Neuronal stem cell (in vitro differentiated cells): ENCODE data around the gene RCVRN.

Experiments
- DNase-seq: peaks from one replicate; pipeline ENCODE4 v3.0.0-alpha.2; 2013; ENCODE audit warnings: low spot score
- H2AFZ ChIP-seq: one replicate; pipeline ENCODE4 v1.6.1; 2013; ENCODE audit warnings: mild to moderate bottlenecking, low read length, inconsistent platforms
- H2AK5ac ChIP-seq: 2 replicates; pipeline ENCODE4 v1.6.1; 2013; ENCODE audit warnings: low read depth, mild to moderate bottlenecking, inconsistent platforms, low read length, moderate library complexity, mixed read lengths
- H2BK120ac ChIP-seq: 2 replicates; pipeline ENCODE4 v1.6.1; 2013; ENCODE audit warnings: low read depth, mild to moderate bottlenecking, inconsistent platforms, low read length, moderate library complexity, mixed read lengths
- H2BK12ac ChIP-seq: one replicate; pipeline ENCODE4 v1.6.1; 2013; ENCODE audit warnings: low read length, inconsistent platforms
- H2BK15ac ChIP-seq: 2 replicates; pipeline ENCODE4 v1.6.1; 2013; ENCODE audit warnings: mild to moderate bottlenecking, low read length, inconsistent platforms, mixed read lengths
- H2BK5ac ChIP-seq: one replicate; pipeline ENCODE4 v1.6.1; 2013; ENCODE audit warnings: inconsistent platforms, mild to moderate bottlenecking, low read length, moderate library complexity
- H3K14ac ChIP-seq: one replicate; pipeline ENCODE4 v1.6.1; 2013; ENCODE audit warnings: low read length, inconsistent platforms
- H3K18ac ChIP-seq: 2 replicates; pipeline ENCODE4 v1.6.1; 2013; ENCODE audit warnings: low read length, inconsistent platforms
- H3K23ac ChIP-seq: 2 replicates; pipeline ENCODE4 v1.6.1; 2013; ENCODE audit warnings: low read depth, mild to moderate bottlenecking, mixed read lengths, low read length, inconsistent platforms; ENCODE audit not compliant: poor library complexity
- H3K27ac ChIP-seq: replicated peaks from 3 replicates; pipeline ENCODE4 v1.5.1; 2013; ENCODE audit warnings: low read length, inconsistent platforms
- H3K27me3 ChIP-seq, 3 experiments: 2 replicates each; pipeline ENCODE4 v1.6.1; 2013; ENCODE audit warnings: low read length in 3 of 3, mild to moderate bottlenecking in 2 of 3, inconsistent platforms in 1 of 3, low read depth in 1 of 3, mixed read lengths in 1 of 3, moderate library complexity in 1 of 3; ENCODE audit not compliant: control insufficient read depth in 3 of 3, insufficient read depth in 3 of 3
- H3K36me3 ChIP-seq, 2 donors: replicated peaks in 1 of 2; 2 replicates each; pipeline ENCODE4 v1.6.1; 2013; ENCODE audit warnings: low read length in 2 of 2; ENCODE audit not compliant: control insufficient read depth in 2 of 2, insufficient read depth in 2 of 2
- H3K4ac ChIP-seq: 2 replicates; pipeline ENCODE4 v1.6.1; 2013; ENCODE audit warnings: inconsistent platforms, mild to moderate bottlenecking, low read length, moderate library complexity
- H3K4me1 ChIP-seq, 2 donors: 1 replicate in 1 of 2; 2 replicates in 1 of 2; pipeline ENCODE4 v1.6.1; 2013; ENCODE audit warnings: low read length in 2 of 2, low read depth in 1 of 2; ENCODE audit not compliant: control insufficient read depth in 2 of 2, insufficient read depth in 1 of 2
- H3K4me2 ChIP-seq: one replicate; pipeline ENCODE4 v1.6.1; 2013; ENCODE audit warnings: mild to moderate bottlenecking, low read length, inconsistent platforms; ENCODE audit not compliant: insufficient read depth, poor library complexity, severe bottlenecking
- H3K4me3 ChIP-seq, 2 donors: 2 replicates each; pipeline ENCODE4 v1.5.1; 2013; ENCODE audit warnings: low read length in 2 of 2, mild to moderate bottlenecking in 2 of 2, inconsistent platforms in 1 of 2, moderate library complexity in 1 of 2
- H3K79me1 ChIP-seq: one replicate; pipeline ENCODE4 v1.6.1; 2013; ENCODE audit warnings: low read depth, mild to moderate bottlenecking, inconsistent platforms, low read length, moderate library complexity
- H3K9ac ChIP-seq: one replicate; pipeline ENCODE4 v1.6.1; 2013; ENCODE audit warnings: mild to moderate bottlenecking, low read depth, low read length, inconsistent platforms; ENCODE audit not compliant: poor library complexity
- H3K9me3 ChIP-seq, 2 donors: replicated peaks in 1 of 2; 2 replicates each; pipeline versions ENCODE3 to v1.6.1; 2013; ENCODE audit warnings: low read length in 2 of 2, mild to moderate bottlenecking in 2 of 2, inconsistent platforms in 1 of 2, low read depth in 1 of 2, mixed read lengths in 1 of 2, moderate library complexity in 1 of 2; ENCODE audit not compliant: control insufficient read depth in 2 of 2, insufficient read depth in 1 of 2
- H4K8ac ChIP-seq: one replicate; pipeline ENCODE4 v1.6.1; 2013; ENCODE audit warnings: low read depth, mild to moderate bottlenecking, inconsistent platforms, low read length, moderate library complexity
- H4K91ac ChIP-seq: one replicate; pipeline ENCODE4 v1.6.1; 2013; ENCODE audit warnings: low read length, low read depth, mild to moderate bottlenecking, inconsistent platforms; ENCODE audit not compliant: poor library complexity
- WGBS, 2 donors: extraction: QIAGEN DNeasy Blood & Tissue Kit; methylation state at CpG; one replicate each; pipeline ENCODE4 v1.1.7; 2013; ENCODE audit warnings: missing lambda C conversion rate in 2 of 2, mixed read lengths in 1 of 2; ENCODE audit not compliant: insufficient read length in 2 of 2, insufficient replicate concordance in 1 of 2; ENCODE audit errors: extremely low coverage in 2 of 2; 5-methylcytosine and 5-hydroxymethylcytosine counted together

Gene RCVRN

DNA sequence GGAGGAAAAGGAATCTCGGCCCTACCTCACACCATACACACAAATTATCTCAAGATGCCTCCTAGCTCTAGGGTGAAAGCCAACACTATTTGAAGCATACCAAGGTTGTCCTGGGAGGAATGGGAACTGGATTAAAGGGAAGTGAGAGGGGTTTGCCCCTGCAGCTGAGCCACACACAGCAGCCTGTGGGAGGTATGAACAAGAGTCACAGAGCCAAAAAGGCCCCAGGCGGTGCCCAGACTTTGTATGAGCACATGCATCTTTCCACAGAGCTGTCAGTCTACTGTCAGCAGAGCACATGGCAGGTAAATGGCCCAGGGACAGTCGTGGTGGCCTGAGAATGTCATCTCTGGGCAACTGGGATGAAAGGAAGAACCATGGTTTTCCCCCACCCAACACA lies 31.0 kb upstream of the RCVRN start:
- no peak overlapping the region for H2BK15ac ChIP-seq
- H3K27me3 ChIP-seq: no peaks in the 10 kb centered on the region
- no peak overlapping the region for H2BK5ac ChIP-seq
- no peak overlapping the region for H3K27ac ChIP-seq
- H4K8ac ChIP-seq: no peak overlapping the region
- H3K4ac ChIP-seq: no peak overlapping the region
- H3K14ac ChIP-seq: no peak overlapping the region
- H2AFZ ChIP-seq: no peak overlapping the region
- H3K18ac ChIP-seq: no peak overlapping the region
- no peak for DNase-seq
- H3K9me3 ChIP-seq: no peaks in the 10 kb centered on the region
- H4K91ac ChIP-seq: no peak overlapping the region
- no CpG with 5 or more reads among the region's 3 CpGs for whole genome bisulfite sequencing, 2 donors
- H2BK12ac ChIP-seq: no peak overlapping the region
- H3K36me3 ChIP-seq: peaks cover 0 to 2% of the 10 kb centered on the region in 2 donors
- H3K4me1 ChIP-seq: peaks cover 0 to 6% of the 10 kb centered on the region in 2 donors
- H3K9ac ChIP-seq: no peak overlapping the region
- H2BK120ac ChIP-seq: no peak overlapping the region
- H3K23ac ChIP-seq: no peak overlapping the region
- H3K4me3 ChIP-seq: no peak overlapping the region
- no peak overlapping the region for H3K4me2 ChIP-seq
- no peaks in the 10 kb centered on the region for H3K79me1 ChIP-seq
- H2AK5ac ChIP-seq: no peak overlapping the region

DNA sequence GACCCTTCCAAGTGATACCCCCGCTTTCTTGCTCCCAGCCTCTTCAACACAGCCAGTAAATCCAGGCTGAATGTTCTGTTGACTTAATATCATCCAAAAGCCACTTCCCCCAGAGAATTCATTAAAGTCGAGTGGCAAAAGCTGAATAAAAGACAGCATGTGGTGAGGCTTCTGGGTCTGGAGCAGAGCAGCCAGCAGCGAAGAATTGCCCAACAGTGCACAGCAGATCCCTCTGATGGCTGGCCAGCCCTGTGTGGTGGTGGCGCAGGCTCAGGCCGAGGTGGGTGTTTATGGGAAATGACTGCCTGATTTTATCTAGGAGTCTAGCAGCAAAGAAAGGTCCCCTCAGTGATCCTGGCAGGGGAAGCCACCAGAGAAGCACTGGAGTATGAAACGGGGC lies 30.3 kb upstream of the RCVRN start:
- Histone ChIP-seq H3K4me3 (no peak overlapping the region), H2BK15ac (no peak overlapping the region), H3K4ac (no peak overlapping the region), H4K91ac (no peak overlapping the region), H3K36me3 (peaks cover 0 to 2% of the 10 kb centered on the region in 2 donors), H3K27me3 (no peaks in the 10 kb centered on the region), H3K79me1 (no peaks in the 10 kb centered on the region), H2BK120ac (no peak overlapping the region), H3K23ac (no peak overlapping the region), H3K9me3 (no peaks in the 10 kb centered on the region), H2AK5ac (no peak overlapping the region), H3K14ac (peak overlapping the region; percentile 32), H2BK5ac (no peak overlapping the region), H4K8ac (no peak overlapping the region), H3K9ac (no peak overlapping the region), H3K18ac (no peak overlapping the region), H3K4me1 (peaks cover 0 to 7% of the 10 kb centered on the region in 2 donors), H2BK12ac (no peak overlapping the region), H2AFZ (no peak overlapping the region), H3K4me2 (no peak overlapping the region), H3K27ac (no peak overlapping the region)
- WGBS, 2 donors: no CpG with 5 or more reads among the region's 6 CpGs
- DNase-seq: no peak

DNA sequence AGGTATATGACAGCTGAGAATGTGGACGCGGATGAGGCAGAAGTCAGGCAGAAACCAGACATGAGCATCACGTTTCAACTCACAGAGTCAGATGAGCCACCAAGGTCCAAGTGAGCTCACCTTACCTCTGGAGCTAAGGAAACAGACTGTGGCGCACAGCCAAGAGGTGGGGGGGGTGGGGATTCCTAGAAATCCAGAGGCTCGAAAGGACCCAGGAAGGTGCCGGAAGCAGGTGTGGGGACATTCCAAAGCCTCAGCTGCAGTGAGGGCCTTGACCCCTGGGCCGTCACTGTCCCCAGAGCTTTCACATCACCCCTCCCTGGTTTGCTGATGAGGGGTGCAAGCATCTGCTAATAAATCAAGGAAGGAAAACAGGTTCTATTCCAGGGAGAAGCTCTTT lies 29.3 kb upstream of the RCVRN start:
- no peak overlapping the region for H3K14ac ChIP-seq
- no peak overlapping the region for H2BK15ac ChIP-seq
- no peak overlapping the region for H3K4ac ChIP-seq
- H3K36me3 ChIP-seq: peaks cover 0 to 2% of the 10 kb centered on the region in 2 donors
- no peak overlapping the region for H3K4me2 ChIP-seq
- no peaks in the 10 kb centered on the region for H3K27me3 ChIP-seq
- WGBS, 2 donors: no CpG with 5 or more reads among the region's 7 CpGs
- no peak overlapping the region for H2BK12ac ChIP-seq
- no peaks in the 10 kb centered on the region for H3K79me1 ChIP-seq
- H3K9ac ChIP-seq: no peak overlapping the region
- H2BK5ac ChIP-seq: no peak overlapping the region
- no peak overlapping the region for H2AK5ac ChIP-seq
- H3K23ac ChIP-seq: no peak overlapping the region
- H4K8ac ChIP-seq: no peak overlapping the region
- DNase-seq: no peak
- no peaks in the 10 kb centered on the region for H3K9me3 ChIP-seq
- H2BK120ac ChIP-seq: no peak overlapping the region
- H2AFZ ChIP-seq: no peak overlapping the region
- no peak overlapping the region for H3K18ac ChIP-seq
- peaks cover 0 to 7% of the 10 kb centered on the region in 2 donors for H3K4me1 ChIP-seq
- H3K27ac ChIP-seq: no peak overlapping the region
- H3K4me3 ChIP-seq: no peak overlapping the region
- H4K91ac ChIP-seq: no peak overlapping the region

DNA sequence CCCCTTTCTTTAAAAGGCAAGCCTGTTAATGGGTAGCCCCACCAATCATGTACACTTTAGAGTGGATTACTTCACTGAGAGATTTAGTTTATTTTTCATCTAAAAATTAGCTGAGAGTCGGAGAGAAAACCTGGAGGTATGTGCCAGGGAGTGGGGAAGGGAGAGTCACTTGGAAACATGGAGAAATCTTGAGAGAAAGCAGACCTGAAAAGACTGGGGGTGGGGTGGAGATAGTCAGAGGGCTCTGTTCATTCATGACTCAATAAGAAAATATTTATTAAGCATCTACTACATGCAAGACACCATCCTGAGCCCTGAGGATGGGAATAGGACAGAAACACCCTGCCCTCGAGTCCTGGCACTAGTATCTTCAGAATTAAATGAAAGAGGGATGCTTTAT lies 27.4 kb upstream of the RCVRN start:
- Histone ChIP-seq H3K27ac (no peak overlapping the region), H3K27me3 (no peaks in the 10 kb centered on the region), H2BK5ac (no peak overlapping the region), H3K9me3 (no peaks in the 10 kb centered on the region), H4K91ac (no peak overlapping the region), H2BK120ac (no peak overlapping the region), H3K4me3 (no peak overlapping the region), H2BK12ac (no peak overlapping the region), H3K4me2 (no peak overlapping the region), H3K18ac (no peak overlapping the region), H3K9ac (no peak overlapping the region), H3K23ac (no peak overlapping the region), H4K8ac (no peak overlapping the region), H3K79me1 (no peaks in the 10 kb centered on the region), H3K36me3 (peaks cover 0 to 2% of the 10 kb centered on the region in 2 donors), H2BK15ac (no peak overlapping the region), H3K4ac (no peak overlapping the region), H3K4me1 (peaks cover 0 to 7% of the 10 kb centered on the region in 2 donors), H3K14ac (no peak overlapping the region), H2AFZ (no peak overlapping the region), H2AK5ac (no peak overlapping the region)
- DNase-seq: no peak
- WGBS, 2 donors: no CpG with 5 or more reads among the region's 2 CpGs
